ENCODE measurements around the gene UGT1A1.
"Not testable (repeated sequence)": the region's sequence is repeated elsewhere in the genome, so short reads cannot be mapped to it uniquely, and the experiment has no call there.

The UGT1A1 gene

GRCh38 chr2:233760043-233760442 lies at the start of gene UGT1A1:
UGT1A1 (plus strand) TSS chr2:233760270; CDS start chr2:233760288, 18 bp downstream.
- DNase-seq, result no peak

- DNase-seq, result peak; percentile 37
Measured at GRCh38 chr2:233711312-233712008, 48.6 kb upstream of the UGT1A1 start.

GRCh38 chr2:233712611-233713261 lies 47.3 kb upstream of the UGT1A1 start, which contains the start of gene UGT1A5:
UGT1A5 (plus strand) TSS chr2:233712907; CDS start chr2:233712992, 85 bp downstream.
- no peak for DNase-seq

GRCh38 chr2:233713262-233713615 lies 46.8 kb upstream of the UGT1A1 start:
- no peak for DNase-seq

GRCh38 chr2:233714121-233714520 lies 45.9 kb upstream of the UGT1A1 start:
- no peak for DNase-seq

- DNase-seq, result no peak
Measured at GRCh38 chr2:233718552-233718951, 41.5 kb upstream of the UGT1A1 start, which contains the start of gene UGT1A4. UGT1A4 (plus strand) TSS chr2:233718736; CDS start chr2:233718821, 85 bp downstream.

- no peak for DNase-seq
Measured at GRCh38 chr2:233728723-233729301, 31.3 kb upstream of the UGT1A1 start, which contains the start of gene UGT1A3. UGT1A3 (plus strand) TSS chr2:233729042; CDS start chr2:233729127, 85 bp downstream.

GRCh38 chr2:233736868-233737653 lies 23.0 kb upstream of the UGT1A1 start:
- not testable (repeated sequence) for DNase-seq

GRCh38 chr2:233740870-233741269 lies 19.2 kb upstream of the UGT1A1 start:
- DNase-seq, result no peak

GRCh38 chr2:233743464-233744259 lies 16.4 kb upstream of the UGT1A1 start:
- no peak for DNase-seq

GRCh38 chr2:233745073-233745755 lies 14.9 kb upstream of the UGT1A1 start:
- no peak for DNase-seq

GRCh38 chr2:233745838-233746237 lies 14.2 kb upstream of the UGT1A1 start:
- not testable (repeated sequence) for DNase-seq

- DNase-seq, result no peak
Measured at GRCh38 chr2:233746475-233747282, 13.4 kb upstream of the UGT1A1 start.

- no peak for DNase-seq
Measured at GRCh38 chr2:233747283-233747544, 12.9 kb upstream of the UGT1A1 start.

GRCh38 chr2:233750689-233751088 lies 9.4 kb upstream of the UGT1A1 start:
- DNase-seq, result not testable (repeated sequence)

GRCh38 chr2:233751212-233752009 lies 8.7 kb upstream of the UGT1A1 start:
- DNase-seq, result not testable (repeated sequence)

- DNase-seq, result no peak
Measured at GRCh38 chr2:233754872-233755611, 5.0 kb upstream of the UGT1A1 start.

- DNase-seq, result no peak
Measured at GRCh38 chr2:233756429-233757081, 3.5 kb upstream of the UGT1A1 start.

- DNase-seq, result no peak
Measured at GRCh38 chr2:233758141-233758540, 1.9 kb upstream of the UGT1A1 start.

All from activated effector memory CD4-positive, alpha-beta T cell treated with Interleukin-2 at 50 U/mL for 16 hours (primary cell).